ENCODE measurements around the gene ANKRD2.
"Not testable (repeated sequence)": the region's sequence is repeated elsewhere in the genome, so short reads cannot be mapped to it uniquely, and the experiment has no call there.

DNA sequence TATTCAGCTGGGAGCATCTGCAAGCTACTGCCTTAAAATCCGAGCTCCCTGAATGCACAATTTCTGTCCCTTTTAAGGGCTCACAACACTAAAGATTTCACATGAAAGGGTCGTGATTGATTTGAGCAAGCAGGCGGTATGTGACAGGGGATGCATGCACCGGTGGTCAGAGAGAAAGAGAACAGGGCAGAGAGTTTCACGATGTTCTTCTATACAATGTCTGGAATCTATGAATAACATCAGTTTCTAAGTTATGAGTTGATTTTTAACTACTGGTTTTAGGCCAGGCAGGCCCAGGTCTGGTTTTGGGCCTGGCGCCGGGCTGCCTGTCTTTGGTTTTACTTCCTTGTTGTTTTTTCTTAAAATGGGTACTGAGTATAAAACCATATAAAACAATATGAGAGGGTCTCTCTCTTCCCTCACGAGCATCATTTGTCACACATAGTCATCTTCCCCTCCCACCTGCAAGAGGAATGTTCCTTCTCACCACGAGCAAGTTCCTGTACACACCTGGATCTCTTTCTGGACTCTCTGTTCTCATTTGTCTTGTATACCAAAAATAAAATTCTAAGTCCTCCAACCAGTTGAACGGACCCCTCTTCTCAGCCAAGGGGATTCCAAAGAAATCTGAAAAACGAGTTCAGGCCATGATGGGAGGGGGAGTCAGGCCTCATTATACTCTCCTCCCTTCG lies 11.0 kb upstream of the ANKRD2 start:
- not testable (repeated sequence) for TF ChIP-seq CTCF, POLR2A, POLR2AphosphoS5 (IDR thresholded peaks at IDR 0.05)
